CD14-positive monocyte (primary cell): Measurements from ENCODE around the gene PDGFA. TPM values are rescaled to one million over a fixed set of nuclear protein-coding genes. Genes with fewer than 3 reads are reported as not detected.

Experiments used
- DNase-seq, 3 donors: peaks; one replicate each; pipeline ENCODE4 v3.0.0-alpha.2; 2011 to 2022
- H2AFZ ChIP-seq: 2 replicates; pipeline ENCODE4 v1.6.0; 2012; ENCODE audit warnings: mild to moderate bottlenecking, low read depth, low read length, inconsistent platforms; ENCODE audit not compliant: insufficient read depth, poor library complexity, severe bottlenecking
- H3K27ac ChIP-seq, 2 donors: 1 replicate in 1 of 2; 2 replicates in 1 of 2; pipeline ENCODE4 v1.5.1; 2012 to 2013; ENCODE audit warnings: low read length in 2 of 2, control low read depth in 1 of 2, inconsistent platforms in 1 of 2, low read depth in 1 of 2, mild to moderate bottlenecking in 1 of 2
- H3K27me3 ChIP-seq, 2 donors: one replicate each; pipeline versions ENCODE4 v1.6.0 to v1.6.1; 2011 to 2013; ENCODE audit warnings: low read length in 2 of 2; ENCODE audit not compliant: control insufficient read depth in 2 of 2, insufficient read depth in 2 of 2
- H3K36me3 ChIP-seq, 2 donors: replicated peaks in 1 of 2; 1 replicate in 1 of 2; 2 replicates in 1 of 2; pipeline versions ENCODE4 v1.5.1 to v1.6.1; 2012 to 2013; ENCODE audit warnings: low read length in 2 of 2, control low read depth in 1 of 2, inconsistent platforms in 1 of 2, mild to moderate bottlenecking in 1 of 2; ENCODE audit not compliant: insufficient read depth in 2 of 2, control insufficient read depth in 1 of 2
- H3K4me1 ChIP-seq, 2 donors: 1 replicate in 1 of 2; 2 replicates in 1 of 2; pipeline versions ENCODE4 v1.5.1 to v1.6.1; 2012 to 2013; ENCODE audit warnings: low read length in 2 of 2, control low read depth in 1 of 2, inconsistent platforms in 1 of 2, mild to moderate bottlenecking in 1 of 2, moderate library complexity in 1 of 2; ENCODE audit not compliant: insufficient read depth in 2 of 2, control insufficient read depth in 1 of 2
- H3K4me2 ChIP-seq: replicated peaks from 2 replicates; pipeline ENCODE3; 2012; ENCODE audit warnings: low read length, moderate library complexity, mild to moderate bottlenecking; ENCODE audit not compliant: poor library complexity, severe bottlenecking; ENCODE audit errors: extremely low read depth
- H3K4me3 ChIP-seq, 3 experiments: fragments of 200-600 bp in 1 of 3; sonication (generic) in 1 of 3; replicated peaks in 1 of 3; 1 replicate in 2 of 3; 2 replicates in 1 of 3; pipeline ENCODE4 v1.5.1; 2011 to 2013; ENCODE audit warnings: low read length in 3 of 3, mild to moderate bottlenecking in 3 of 3, control low read depth in 2 of 3, low read depth in 2 of 3, inconsistent platforms in 1 of 3, moderate library complexity in 1 of 3
- H3K79me2 ChIP-seq: 2 replicates; pipeline ENCODE4 v1.6.0; 2012; ENCODE audit warnings: mild to moderate bottlenecking, control low read depth, inconsistent platforms, low read length, moderate library complexity; ENCODE audit not compliant: insufficient read depth
- H3K9ac ChIP-seq: 2 replicates; pipeline ENCODE4 v1.6.0; 2017; ENCODE audit warnings: low read length, mild to moderate bottlenecking; ENCODE audit not compliant: insufficient read depth, poor library complexity, severe bottlenecking
- H3K9me3 ChIP-seq, 2 donors: replicated peaks in 1 of 2; 1 replicate in 1 of 2; 2 replicates in 1 of 2; pipeline versions ENCODE4 v1.5.1 to v1.6.1; 2012 to 2013; ENCODE audit warnings: low read length in 2 of 2, control low read depth in 1 of 2; ENCODE audit not compliant: control insufficient read depth in 1 of 2, insufficient read depth in 1 of 2
- H4K20me1 ChIP-seq: 2 replicates; pipeline ENCODE4 v1.6.0; 2012; ENCODE audit warnings: mild to moderate bottlenecking, low read length, control low read depth, moderate library complexity; ENCODE audit not compliant: insufficient read depth
- H3K27ac Mint-ChIP-seq, 7 donors: one replicate each; pipeline ENCODE4 v1.8.0; 2020; ENCODE audit warnings: mild to moderate bottlenecking in 7 of 7, mixed read lengths in 7 of 7, moderate library complexity in 6 of 7, inconsistent platforms in 2 of 7
- H3K27me3 Mint-ChIP-seq, 3 donors: one replicate each; pipeline ENCODE4 v1.8.0; 2021 to 2022; ENCODE audit warnings: low read depth in 3 of 3, mild to moderate bottlenecking in 3 of 3, mixed read lengths in 3 of 3, moderate library complexity in 3 of 3, inconsistent platforms in 1 of 3
- H3K36me3 Mint-ChIP-seq, 2 donors: one replicate each; pipeline ENCODE4 v1.8.0; 2020; ENCODE audit warnings: mixed read lengths in 2 of 2, inconsistent platforms in 1 of 2, mild to moderate bottlenecking in 1 of 2
- H3K4me1 Mint-ChIP-seq: one replicate; pipeline ENCODE4 v1.8.0; 2020; ENCODE audit warnings: mild to moderate bottlenecking, mixed read lengths
- H3K4me3 Mint-ChIP-seq, 2 donors: one replicate each; pipeline ENCODE4 v1.8.0; 2020; ENCODE audit warnings: mild to moderate bottlenecking in 2 of 2, mixed read lengths in 2 of 2, moderate library complexity in 1 of 2
- H3K9me3 Mint-ChIP-seq, 7 donors: one replicate each; pipeline ENCODE4 v1.8.0; 2020 to 2022; ENCODE audit warnings: mixed read lengths in 7 of 7, mild to moderate bottlenecking in 6 of 7, moderate library complexity in 6 of 7, inconsistent platforms in 2 of 7
- CTCF ChIP-seq: fragments of 200-600 bp; IDR thresholded peaks from one replicate; pipeline ENCODE4 v1.8.0; 2022; ENCODE audit warnings: antibody characterized with exemption, mild to moderate bottlenecking
- WGBS: methylation state at CpG from one replicate; pipeline ENCODE4 v1.1.5; 2013; ENCODE audit warnings: missing lambda C conversion rate; ENCODE audit not compliant: insufficient coverage; 5-methylcytosine and 5-hydroxymethylcytosine counted together
- intact Hi-C, 2 donors: fragments of 100-400 bp; cut with micrococcal nuclease; formaldehyde crosslinking; loops; one replicate each; pipeline versions ENCODE4 v1.15.0 to v1.15.1; 2023
- polyA plus RNA-seq, 3 donors: library from polyadenylated mRNA; depleted of rRNA in 1 of 3; unstranded in 2 of 3; stranded (reverse) in 1 of 3; fragments of 300-500 nt in 2 of 3; fragments of >200 nt in 1 of 3; fragmentation: Illumina TruSeq in 2 of 3; gene quantifications; 1 replicate in 2 of 3; 2 replicates in 1 of 3; pipeline ENCODE4 v1.2.3, GENCODE V29; 2012 to 2021

The PDGFA gene
- polyA plus RNA-seq, 3 donors = 0.29 TPM; not detected in 2

GRCh38 chr7:531777-532176 lies 12.1 kb upstream of the PDGFA start:
- Histone ChIP-seq H3K4me2 (no peak overlapping the region), H3K79me2 (no peaks in the 10 kb centered on the region), H3K27ac (no peak overlapping the region), H3K9ac (no peak overlapping the region), H3K4me1 (no peaks in the 10 kb centered on the region), H3K27me3 (peaks cover 0 to 2% of the 10 kb centered on the region in 2 donors), H3K36me3 (no peaks in the 10 kb centered on the region), H3K9me3 (peaks cover 0 to 2% of the 10 kb centered on the region in 2 donors), H3K4me3 (no peak overlapping the region), H2AFZ (no peak overlapping the region), H4K20me1 (no peaks in the 10 kb centered on the region)
- Mint-ChIP-seq H3K27ac (no peak overlapping the region), H3K4me3 (no peak overlapping the region), H3K9me3 (peaks cover 0 to 9% (median 3%) of the 10 kb centered on the region in 7 donors), H3K36me3 (no peaks in the 10 kb centered on the region), H3K4me1 (no peaks in the 10 kb centered on the region), H3K27me3 (peaks cover 10 to 15% (median 14%) of the 10 kb centered on the region in 3 donors)
- 45% methylated on average over 10 of the region's 10 CpGs for WGBS
- no peak for DNase-seq
- intact Hi-C loops = no loop called here
- no peak for TF ChIP-seq CTCF

DNA sequence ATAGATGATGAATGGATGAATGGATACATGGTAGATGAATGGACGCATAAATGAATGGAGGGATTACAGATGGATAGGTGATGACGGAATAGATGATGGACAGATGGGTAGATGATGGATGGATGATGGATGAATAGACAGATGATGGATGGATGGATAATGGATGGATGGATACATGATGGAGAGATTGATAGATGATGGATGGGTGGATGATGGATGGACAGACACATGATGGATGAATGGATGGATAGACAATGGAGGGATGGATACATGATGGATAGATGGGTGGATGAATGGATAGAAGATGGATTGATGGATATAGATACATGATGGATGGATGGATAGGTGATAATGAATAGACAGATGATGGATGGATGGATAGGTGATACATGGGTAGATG lies 8.8 kb upstream of the PDGFA start:
- peaks cover 27 to 32% (median 29%) of the 10 kb centered on the region in 3 donors for H3K27me3 Mint-ChIP-seq
- TF ChIP-seq CTCF = no peak
- H3K4me1 Mint-ChIP-seq = no peaks in the 10 kb centered on the region
- WGBS = 100% methylated on average over 2 of the region's 2 CpGs
- Histone ChIP-seq H3K4me3 (no peak overlapping the region), H2AFZ (no peak overlapping the region), H3K4me2 (no peak overlapping the region), H3K9me3 (no peaks in the 10 kb centered on the region), H3K79me2 (no peaks in the 10 kb centered on the region), H3K9ac (no peak overlapping the region), H3K4me1 (no peaks in the 10 kb centered on the region), H3K36me3 (no peaks in the 10 kb centered on the region), H3K27ac (no peak overlapping the region), H3K27me3 (peaks cover 2 to 23% of the 10 kb centered on the region in 2 donors), H4K20me1 (no peaks in the 10 kb centered on the region)
- no peak overlapping the region for H3K27ac Mint-ChIP-seq
- intact Hi-C loops = no loop called here
- H3K4me3 Mint-ChIP-seq = no peak overlapping the region
- H3K36me3 Mint-ChIP-seq = no peaks in the 10 kb centered on the region
- DNase-seq = no peak
- peaks cover 0 to 6% (median 2%) of the 10 kb centered on the region in 7 donors for H3K9me3 Mint-ChIP-seq
